Loucy (cell line): ENCODE results near the gene MAST4.

Experiments
- H2AFZ ChIP-seq: fragments of 200-600 bp; sonication (generic); 2 replicates; pipeline ENCODE4 v1.6.0; 2016; ENCODE audit warnings: antibody characterized with exemption, mild to moderate bottlenecking, low read length, moderate library complexity
- H3F3A ChIP-seq: fragments of 200-600 bp; 2 replicates; pipeline ENCODE4 v1.6.0; 2016; ENCODE audit warnings: antibody characterized with exemption, low read depth, mild to moderate bottlenecking
- H3K27me3 ChIP-seq: fragments of 200-600 bp; sonication (generic); 2 replicates; pipeline ENCODE4 v1.6.1; 2014; ENCODE audit warnings: low read length, mild to moderate bottlenecking; ENCODE audit not compliant: insufficient read depth, poor library complexity, severe bottlenecking
- H3K36me3 ChIP-seq: fragments of 200-600 bp; sonication (generic); 2 replicates; pipeline ENCODE4 v1.6.1; 2016; ENCODE audit warnings: low read length; ENCODE audit not compliant: insufficient read depth
- H3K4me1 ChIP-seq: fragments of 200-600 bp; sonication (generic); 2 replicates; pipeline ENCODE4 v1.5.1; 2014; ENCODE audit warnings: low read length, mild to moderate bottlenecking; ENCODE audit not compliant: insufficient read depth, poor library complexity, severe bottlenecking
- H3K4me2 ChIP-seq: fragments of 200-600 bp; sonication (generic); 2 replicates; pipeline ENCODE4 v1.6.0; 2014; ENCODE audit warnings: antibody characterized with exemption, low read length, low read depth, mild to moderate bottlenecking; ENCODE audit not compliant: poor library complexity, severe bottlenecking
- H3K4me3 ChIP-seq: fragments of 200-600 bp; sonication (generic); 2 replicates; pipeline ENCODE4 v1.5.1; 2014; ENCODE audit warnings: low read length, mild to moderate bottlenecking, mixed read lengths; ENCODE audit not compliant: poor library complexity, severe bottlenecking
- H3K79me2 ChIP-seq: fragments of 200-600 bp; sonication (generic); 2 replicates; pipeline ENCODE4 v1.6.1; 2014; ENCODE audit warnings: low read length; ENCODE audit not compliant: insufficient read depth
- H3K9ac ChIP-seq: fragments of 200-600 bp; sonication (generic); 2 replicates; pipeline ENCODE4 v1.6.0; 2014; ENCODE audit warnings: mild to moderate bottlenecking, low read depth, low read length, moderate library complexity; ENCODE audit not compliant: poor library complexity, severe bottlenecking
- H3K9me2 ChIP-seq: fragments of 200-600 bp; sonication (generic); replicated peaks from 2 replicates; pipeline ENCODE4 v1.6.1; 2016; ENCODE audit warnings: low read depth, low read length, mixed read lengths
- H3K9me3 ChIP-seq: fragments of 200-600 bp; sonication (generic); 2 replicates; pipeline ENCODE4 v1.6.1; 2014; ENCODE audit warnings: mild to moderate bottlenecking, antibody characterized with exemption, low read length, low read depth; ENCODE audit not compliant: insufficient read depth
- H4K20me1 ChIP-seq: fragments of 200-600 bp; sonication (generic); 2 replicates; pipeline ENCODE4 v1.6.0; 2014; ENCODE audit warnings: antibody characterized with exemption, low read length, mild to moderate bottlenecking; ENCODE audit not compliant: insufficient read depth, poor library complexity, severe bottlenecking
- CTCF ChIP-seq: fragments of 200-600 bp; sonication (generic); conservative IDR thresholded peaks from 2 replicates; pipeline ENCODE4 v1.5.1; 2014; ENCODE audit warnings: mild to moderate bottlenecking, antibody characterized with exemption, low read length
- EZH2phosphoT487 ChIP-seq: fragments of 200-600 bp; IDR thresholded peaks from 2 replicates; pipeline ENCODE4 v1.6.1; 2018; ENCODE audit warnings: antibody characterized with exemption, mild to moderate bottlenecking, moderate library complexity, borderline replicate concordance

MAST4 gene

GRCh38 chr5:66551945-66552344, 44.2 kb upstream of the MAST4 start:
- H3K79me2 ChIP-seq, result no peaks in the 10 kb centered on the region
- no peak overlapping the region for H3K4me3 ChIP-seq
- no peaks in the 10 kb centered on the region for H3K36me3 ChIP-seq
- no peak overlapping the region for H3K9ac ChIP-seq
- H3K4me2 ChIP-seq, result no peak overlapping the region
- H3K9me3 ChIP-seq, result no peaks in the 10 kb centered on the region
- H4K20me1 ChIP-seq, result no peaks in the 10 kb centered on the region
- H2AFZ ChIP-seq, result no peak overlapping the region
- no peaks in the 10 kb centered on the region for H3K4me1 ChIP-seq
- no peaks in the 10 kb centered on the region for H3F3A ChIP-seq
- H3K9me2 ChIP-seq, result no peaks in the 10 kb centered on the region
- TF ChIP-seq EZH2phosphoT487, result no peak
- no peak for TF ChIP-seq CTCF
- no peaks in the 10 kb centered on the region for H3K27me3 ChIP-seq

GRCh38 chr5:66553368-66553912, 42.8 kb upstream of the MAST4 start:
- H3K27me3 ChIP-seq, result no peaks in the 10 kb centered on the region
- no peaks in the 10 kb centered on the region for H3K36me3 ChIP-seq
- no peaks in the 10 kb centered on the region for H3K9me2 ChIP-seq
- H3K4me3 ChIP-seq, result no peak overlapping the region
- no peak overlapping the region for H3K4me2 ChIP-seq
- H4K20me1 ChIP-seq, result no peaks in the 10 kb centered on the region
- no peaks in the 10 kb centered on the region for H3F3A ChIP-seq
- H3K79me2 ChIP-seq, result no peaks in the 10 kb centered on the region
- no peaks in the 10 kb centered on the region for H3K4me1 ChIP-seq
- no peak overlapping the region for H3K9ac ChIP-seq
- H2AFZ ChIP-seq, result no peak overlapping the region
- H3K9me3 ChIP-seq, result no peaks in the 10 kb centered on the region
- TF ChIP-seq EZH2phosphoT487, result no peak
- TF ChIP-seq CTCF, result no peak

GRCh38 chr5:66553916-66554575, 42.1 kb upstream of the MAST4 start:
- no peaks in the 10 kb centered on the region for H3K36me3 ChIP-seq
- H3K9me3 ChIP-seq, result no peaks in the 10 kb centered on the region
- H3K4me2 ChIP-seq, result no peak overlapping the region
- TF ChIP-seq CTCF (no peak), EZH2phosphoT487 (no peak)
- H4K20me1 ChIP-seq, result no peaks in the 10 kb centered on the region
- no peak overlapping the region for H3K4me3 ChIP-seq
- no peaks in the 10 kb centered on the region for H3K79me2 ChIP-seq
- H2AFZ ChIP-seq, result no peak overlapping the region
- H3K9me2 ChIP-seq, result no peaks in the 10 kb centered on the region
- no peak overlapping the region for H3K9ac ChIP-seq
- no peaks in the 10 kb centered on the region for H3K27me3 ChIP-seq
- H3F3A ChIP-seq, result no peaks in the 10 kb centered on the region
- H3K4me1 ChIP-seq, result no peaks in the 10 kb centered on the region
